ENCODE measurements around the gene PSTPIP1. TPM values are rescaled to one million over a fixed set of nuclear protein-coding genes. Genes with fewer than 3 reads are reported as not detected.

PSTPIP1 gene
- total RNA-seq, 2 donors from 2014 or later = 161 to 167 TPM

DNA sequence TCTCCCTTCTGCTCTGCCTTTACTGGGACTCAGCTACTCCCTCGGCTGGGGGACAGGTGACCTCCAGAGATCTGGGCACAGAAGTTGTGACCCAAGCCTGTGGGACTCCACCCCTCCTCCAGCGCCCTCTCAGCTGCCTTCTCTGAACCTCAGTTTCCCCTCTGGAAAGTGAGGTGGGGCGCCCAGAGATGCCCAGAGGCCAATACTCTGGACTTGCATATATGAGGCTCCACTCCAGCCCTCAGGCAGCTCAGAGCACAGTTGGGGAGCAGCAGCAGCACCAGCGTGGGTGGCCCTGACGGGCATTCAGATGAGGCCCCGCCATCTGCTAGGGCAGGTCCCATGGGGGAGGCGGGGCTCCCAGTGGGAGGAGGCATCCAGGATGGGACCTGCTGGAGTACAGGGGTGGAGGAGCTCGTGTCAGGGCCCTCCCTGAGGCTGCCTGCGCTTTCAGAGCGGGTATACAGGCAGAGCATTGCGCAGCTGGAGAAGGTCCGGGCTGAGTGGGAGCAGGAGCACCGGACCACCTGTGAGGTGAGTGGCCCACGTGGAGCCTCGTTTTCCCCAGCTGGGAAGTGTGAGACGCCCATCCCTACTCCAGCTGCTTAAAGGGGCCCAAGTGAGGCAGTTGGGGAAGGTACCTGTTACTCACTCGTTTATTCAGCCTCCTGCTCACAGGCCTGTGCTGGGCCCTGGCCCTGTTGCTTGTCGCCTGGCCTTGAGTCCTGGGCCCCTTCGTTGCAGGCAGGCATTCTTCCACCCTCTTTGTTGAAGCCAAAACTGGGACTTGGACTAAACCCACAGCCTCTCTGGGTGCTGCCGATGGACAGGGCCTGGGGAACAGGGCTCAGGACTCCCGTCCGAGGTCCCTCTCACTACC is 35.4 kb downstream of the PSTPIP1 start:
- DNase-seq (ENCODE audit: low spot score) = peak; percentile 56
- ATAC-seq = no peak
- Mint-ChIP-seq H3K27me3 (no peaks in the 10 kb centered on the region), H3K4me1 (ENCODE audit: low read depth in 2 of 2) (peaks cover 5 to 29% of the 10 kb centered on the region in 2 donors), H3K27ac (peak overlapping the region in 1 of 2 donors; percentile 47), H3K4me3 (no peak overlapping the region), H3K9me3 (no peaks in the 10 kb centered on the region), H3K36me3 (no peaks in the 10 kb centered on the region)

DNA sequence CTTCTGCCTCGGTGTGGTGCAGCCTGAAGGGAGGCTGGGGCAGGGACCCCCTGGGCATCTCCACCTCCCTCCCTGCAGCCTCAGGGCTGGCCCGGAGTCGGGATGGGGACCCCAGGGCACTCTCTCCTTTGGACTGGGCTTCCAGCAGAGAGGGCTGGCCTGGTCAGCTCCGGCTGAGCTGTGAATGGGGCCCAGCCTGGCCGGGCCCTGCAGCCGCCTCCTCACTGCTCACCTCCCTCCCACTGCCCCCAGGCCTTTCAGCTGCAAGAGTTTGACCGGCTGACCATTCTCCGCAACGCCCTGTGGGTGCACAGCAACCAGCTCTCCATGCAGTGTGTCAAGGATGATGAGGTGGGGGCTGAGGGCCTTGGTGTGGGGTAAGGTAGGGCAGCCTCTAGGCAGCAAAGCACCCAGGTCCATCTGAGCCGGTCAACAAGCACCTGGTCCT is 36.0 kb downstream of the PSTPIP1 start:
- no peak for ATAC-seq

DNA sequence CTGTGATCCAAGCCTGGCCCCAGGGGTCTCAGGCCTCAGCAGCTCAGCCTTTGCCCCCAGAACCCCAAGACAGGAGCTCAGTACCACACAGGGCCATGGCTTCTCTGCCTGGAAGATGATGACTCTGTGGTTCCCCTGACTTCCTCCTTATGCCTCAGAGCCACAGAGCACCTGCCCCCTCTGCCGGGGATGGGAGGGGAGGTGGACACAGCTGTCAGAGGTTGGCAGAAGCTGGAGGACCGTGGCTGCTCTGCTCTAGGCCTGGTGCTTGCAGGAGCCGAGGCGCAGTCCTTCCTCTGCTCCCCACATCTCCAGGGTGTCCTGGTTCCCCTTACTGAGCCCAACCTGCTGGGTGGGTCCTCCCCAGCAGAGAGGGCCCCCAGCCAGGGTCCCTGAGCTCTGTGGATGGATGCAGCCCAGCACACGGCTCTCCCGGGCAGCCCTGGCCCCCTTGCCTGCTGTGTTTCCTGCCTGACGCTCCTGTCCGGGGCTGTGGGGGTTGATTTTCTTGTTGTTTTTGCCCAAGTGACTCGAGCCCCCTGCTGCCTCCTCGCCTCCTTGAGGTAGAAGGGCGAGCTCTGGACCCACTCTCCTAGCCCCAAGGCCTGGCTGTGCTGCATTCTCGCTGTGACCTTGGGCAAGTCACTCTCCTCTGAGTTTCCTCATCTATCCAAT is 36.6 kb downstream of the PSTPIP1 start:
- no peaks in the 10 kb centered on the region for H3K27me3 Mint-ChIP-seq
- DNase-seq (ENCODE audit: low spot score) (peak; percentile 59), ATAC-seq (peak; percentile 46 to 50)
- peak overlapping the region; percentile 35 to 37 for H3K27ac Mint-ChIP-seq
- H3K4me1 Mint-ChIP-seq (ENCODE audit: low read depth in 2 of 2) = peaks cover 0 to 29% of the 10 kb centered on the region in 2 donors
- no peaks in the 10 kb centered on the region for H3K36me3 Mint-ChIP-seq
- no peaks in the 10 kb centered on the region for H3K9me3 Mint-ChIP-seq
- H3K4me3 Mint-ChIP-seq = no peak overlapping the region

More for the DNA sequence above, 36.0 kb downstream of the PSTPIP1 start:
- Mint-ChIP-seq H3K4me3 (no peak overlapping the region), H3K36me3 (no peaks in the 10 kb centered on the region), H3K27ac (peak overlapping the region in 1 of 2 donors; percentile 37), H3K27me3 (no peaks in the 10 kb centered on the region), H3K9me3 (no peaks in the 10 kb centered on the region), H3K4me1 (ENCODE audit: low read depth in 2 of 2) (peaks cover 3 to 26% of the 10 kb centered on the region in 2 donors)
- no peak for DNase-seq (ENCODE audit: low spot score)

DNA sequence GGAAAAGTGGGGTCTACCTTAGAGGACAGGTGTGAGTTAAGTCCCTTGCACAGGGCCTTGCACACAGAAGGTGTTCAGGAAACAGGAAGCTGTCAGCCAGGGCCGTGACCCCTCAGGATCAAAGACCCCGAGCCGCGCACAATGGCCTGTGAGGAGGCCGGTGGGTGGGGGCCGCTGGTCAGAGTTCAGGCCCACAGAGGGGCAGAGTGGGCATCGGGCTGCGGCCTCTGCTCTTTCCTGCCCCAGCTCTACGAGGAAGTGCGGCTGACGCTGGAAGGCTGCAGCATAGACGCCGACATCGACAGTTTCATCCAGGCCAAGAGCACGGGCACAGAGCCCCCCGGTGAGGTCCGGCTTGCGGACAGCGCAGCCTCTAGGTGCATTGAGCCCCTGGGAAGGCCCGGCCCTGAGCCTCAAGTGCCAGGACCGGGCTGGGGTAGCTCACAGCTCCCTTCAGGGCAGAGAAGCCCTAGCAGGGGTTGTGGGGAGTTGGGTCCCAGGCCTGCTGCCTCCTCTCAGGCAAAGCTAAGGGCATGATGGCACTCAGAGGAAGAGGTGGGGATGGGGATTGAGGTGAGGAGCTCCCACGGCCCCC is 37.2 kb downstream of the PSTPIP1 start:
- ATAC-seq = no peak
- H3K4me3 Mint-ChIP-seq = no peak overlapping the region
- H3K27ac Mint-ChIP-seq = peak overlapping the region in 1 of 2 donors; percentile 35
- peaks cover 0 to 24% of the 10 kb centered on the region in 2 donors for H3K4me1 Mint-ChIP-seq (ENCODE audit: low read depth in 2 of 2)
- peak; percentile 54 for DNase-seq (ENCODE audit: low spot score)
- H3K27me3 Mint-ChIP-seq = no peaks in the 10 kb centered on the region
- H3K36me3 Mint-ChIP-seq = no peaks in the 10 kb centered on the region
- H3K9me3 Mint-ChIP-seq = no peaks in the 10 kb centered on the region

DNA sequence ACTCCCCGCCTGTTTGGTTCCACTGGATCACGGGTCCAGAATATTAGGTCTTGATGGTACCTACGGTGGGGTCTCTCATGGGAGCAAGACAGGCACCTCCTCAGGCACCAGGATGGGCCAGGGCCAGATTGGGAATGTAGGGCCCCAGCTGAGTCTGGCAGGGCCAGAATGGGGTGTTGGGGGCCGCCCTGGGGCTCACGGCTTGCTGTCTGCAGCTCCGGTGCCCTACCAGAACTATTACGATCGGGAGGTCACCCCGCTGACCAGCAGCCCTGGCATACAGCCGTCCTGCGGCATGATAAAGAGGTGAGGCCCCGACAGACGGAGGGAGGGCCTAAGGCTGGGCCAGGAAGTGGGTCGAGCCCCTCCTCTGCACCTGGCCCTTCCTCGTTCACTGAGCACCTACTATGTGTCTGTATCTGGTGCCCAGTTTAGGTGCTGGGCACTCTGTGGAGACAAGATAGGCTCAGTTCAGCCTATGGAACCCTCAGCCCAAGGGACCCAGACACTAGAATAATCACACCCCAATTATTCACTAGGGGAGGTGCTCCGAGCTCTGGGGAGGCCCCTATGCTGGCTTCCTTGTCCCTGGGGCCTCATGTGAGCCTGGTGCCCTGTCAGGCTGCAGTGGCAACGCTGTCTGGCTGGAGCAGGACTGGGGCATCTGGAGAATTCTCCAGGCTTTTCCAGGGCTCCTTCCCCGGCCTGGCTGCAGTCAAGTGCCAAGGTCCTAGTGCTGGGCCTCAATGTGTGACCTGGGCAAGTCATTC is 37.9 kb downstream of the PSTPIP1 start:
- no peak overlapping the region for H3K27ac Mint-ChIP-seq
- no peaks in the 10 kb centered on the region for H3K9me3 Mint-ChIP-seq
- H3K27me3 Mint-ChIP-seq = no peaks in the 10 kb centered on the region
- H3K36me3 Mint-ChIP-seq = no peaks in the 10 kb centered on the region
- H3K4me3 Mint-ChIP-seq = no peak overlapping the region
- DNase-seq (ENCODE audit: low spot score) (peak; percentile 47), ATAC-seq (no peak)
- H3K4me1 Mint-ChIP-seq (ENCODE audit: low read depth in 2 of 2) = peaks cover 0 to 22% of the 10 kb centered on the region in 2 donors

DNA sequence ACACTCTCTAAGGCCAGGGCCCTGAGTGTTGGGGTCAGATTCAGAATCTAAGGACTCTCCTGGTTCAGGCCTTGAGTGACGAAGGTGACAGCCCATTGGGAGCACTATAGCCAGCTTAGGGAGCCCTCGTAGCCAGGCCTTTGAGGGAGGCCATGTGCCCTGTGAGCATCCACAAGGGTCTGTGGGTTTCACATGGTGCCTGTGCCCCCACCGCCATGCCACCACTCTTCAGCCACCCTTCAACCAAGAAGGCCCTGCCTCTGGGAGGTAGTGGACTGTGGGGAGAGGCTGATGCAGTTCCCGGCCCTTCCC is 38.4 kb downstream of the PSTPIP1 start:
- H3K4me1 Mint-ChIP-seq (ENCODE audit: low read depth in 2 of 2) = peaks cover 1 to 23% of the 10 kb centered on the region in 2 donors
- no peaks in the 10 kb centered on the region for H3K9me3 Mint-ChIP-seq
- H3K36me3 Mint-ChIP-seq = no peaks in the 10 kb centered on the region
- peak; percentile 52 for DNase-seq (ENCODE audit: low spot score)
- H3K27me3 Mint-ChIP-seq = no peaks in the 10 kb centered on the region
- H3K27ac Mint-ChIP-seq = peak overlapping the region; percentile 61 to 72
- ATAC-seq = no peak
- no peak overlapping the region for H3K4me3 Mint-ChIP-seq

DNA sequence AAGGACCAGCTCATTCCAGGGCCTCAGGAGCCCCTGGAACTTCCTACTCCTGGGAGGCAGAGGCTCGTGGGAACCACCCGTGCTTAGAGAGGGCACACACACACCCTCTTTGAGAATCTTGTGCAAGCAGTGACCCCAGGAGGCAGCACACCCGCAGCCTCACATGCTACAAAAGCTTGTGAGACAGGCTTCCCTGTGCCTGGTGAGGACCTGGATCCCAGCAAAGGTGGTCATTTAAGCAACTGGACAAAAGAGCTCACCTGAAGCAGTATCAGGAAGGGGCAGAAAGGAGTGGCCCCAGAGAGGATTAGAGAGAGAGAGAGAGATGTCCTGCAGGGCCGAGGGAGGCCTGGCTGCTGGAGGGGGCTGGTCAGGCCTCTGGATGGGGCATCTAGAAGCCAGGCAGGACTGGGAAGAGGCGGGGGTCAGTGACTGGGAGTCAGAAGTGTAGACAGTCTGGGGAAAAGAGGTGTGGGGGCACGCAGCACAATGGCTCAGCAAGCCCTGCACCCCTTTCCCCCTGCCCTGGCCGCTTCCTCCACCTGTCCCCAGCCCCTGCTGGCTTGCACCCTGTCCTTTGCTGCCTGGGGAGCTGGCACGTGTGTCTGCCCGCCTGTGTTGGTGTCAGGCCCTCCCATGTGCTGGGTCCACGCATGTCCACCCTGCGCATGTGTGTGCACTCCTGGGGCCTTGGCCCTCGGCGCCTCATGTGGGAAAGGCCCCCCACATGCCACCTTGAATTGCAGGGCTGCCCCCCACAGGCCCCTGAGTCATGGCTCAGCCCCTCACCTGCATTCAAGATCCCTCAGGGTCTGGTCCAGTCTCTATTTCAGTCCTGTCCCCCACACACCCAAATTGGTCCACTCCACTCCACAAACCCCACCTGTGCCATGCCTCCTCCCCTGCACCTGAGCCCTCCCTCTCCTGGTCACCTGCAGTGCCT is 39.1 kb downstream of the PSTPIP1 start:
- DNase-seq (ENCODE audit: low spot score) (peak; percentile 51), ATAC-seq (no peak)
- H3K36me3 Mint-ChIP-seq = no peaks in the 10 kb centered on the region
- H3K27me3 Mint-ChIP-seq = no peaks in the 10 kb centered on the region
- peak overlapping the region; percentile 61 to 72 for H3K27ac Mint-ChIP-seq
- no peak overlapping the region for H3K4me3 Mint-ChIP-seq
- H3K4me1 Mint-ChIP-seq (ENCODE audit: low read depth in 2 of 2) = peaks cover 5 to 24% of the 10 kb centered on the region in 2 donors
- no peaks in the 10 kb centered on the region for H3K9me3 Mint-ChIP-seq

GRCh38 chr15:77034695-77035489 is 40.0 kb downstream of the PSTPIP1 start:
- H3K4me1 Mint-ChIP-seq (ENCODE audit: low read depth in 2 of 2) = peaks cover 5 to 21% of the 10 kb centered on the region in 2 donors
- H3K27ac Mint-ChIP-seq = peak overlapping the region; percentile 61 to 85
- no peaks in the 10 kb centered on the region for H3K9me3 Mint-ChIP-seq
- ATAC-seq = peak in 1 of 2 donors; percentile 22
- H3K4me3 Mint-ChIP-seq = no peak overlapping the region
- H3K36me3 Mint-ChIP-seq = no peaks in the 10 kb centered on the region
- no peaks in the 10 kb centered on the region for H3K27me3 Mint-ChIP-seq
- no peak for DNase-seq (ENCODE audit: low spot score)

- DNase-seq (ENCODE audit: low spot score) = no peak
- H3K4me3 Mint-ChIP-seq = no peak overlapping the region
- H3K27ac Mint-ChIP-seq = peak overlapping the region in 1 of 2 donors; percentile 85
- no peaks in the 10 kb centered on the region for H3K36me3 Mint-ChIP-seq
- peaks cover 7 to 23% of the 10 kb centered on the region in 2 donors for H3K4me1 Mint-ChIP-seq (ENCODE audit: low read depth in 2 of 2)
- no peak for ATAC-seq
- no peaks in the 10 kb centered on the region for H3K27me3 Mint-ChIP-seq
- H3K9me3 Mint-ChIP-seq = no peaks in the 10 kb centered on the region
Observed at GRCh38 chr15:77035584-77035983, 40.7 kb downstream of the PSTPIP1 start.

DNA sequence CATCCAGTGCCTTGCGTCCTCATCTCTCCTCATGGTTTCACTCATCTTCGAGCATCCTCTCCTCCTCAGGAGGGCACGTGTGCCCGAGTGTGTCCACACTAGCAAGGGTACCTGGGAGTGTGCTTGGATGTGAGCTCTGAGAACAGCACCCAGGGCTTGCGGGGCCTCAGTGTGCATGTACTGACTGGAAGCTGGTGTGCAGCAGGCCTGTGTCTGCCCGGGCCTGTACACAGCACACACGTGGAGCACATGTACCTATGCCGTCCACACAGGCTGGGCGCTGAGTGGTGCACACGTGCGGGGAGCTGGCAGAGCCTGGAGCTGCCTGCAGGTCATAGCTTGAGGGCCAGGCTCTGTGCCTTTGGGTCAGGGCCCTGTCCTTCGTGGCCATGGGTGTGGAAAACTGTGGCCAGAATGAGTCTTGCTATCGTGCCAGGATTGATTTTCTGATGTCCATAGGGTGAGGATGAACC is 41.1 kb downstream of the PSTPIP1 start:
- Mint-ChIP-seq H3K27me3 (no peaks in the 10 kb centered on the region), H3K4me3 (no peak overlapping the region), H3K27ac (peak overlapping the region; percentile 66 to 85), H3K4me1 (ENCODE audit: low read depth in 2 of 2) (peaks cover 12 to 28% of the 10 kb centered on the region in 2 donors), H3K9me3 (no peaks in the 10 kb centered on the region), H3K36me3 (no peaks in the 10 kb centered on the region)
- ATAC-seq (no peak), DNase-seq (ENCODE audit: low spot score) (no peak)

DNA sequence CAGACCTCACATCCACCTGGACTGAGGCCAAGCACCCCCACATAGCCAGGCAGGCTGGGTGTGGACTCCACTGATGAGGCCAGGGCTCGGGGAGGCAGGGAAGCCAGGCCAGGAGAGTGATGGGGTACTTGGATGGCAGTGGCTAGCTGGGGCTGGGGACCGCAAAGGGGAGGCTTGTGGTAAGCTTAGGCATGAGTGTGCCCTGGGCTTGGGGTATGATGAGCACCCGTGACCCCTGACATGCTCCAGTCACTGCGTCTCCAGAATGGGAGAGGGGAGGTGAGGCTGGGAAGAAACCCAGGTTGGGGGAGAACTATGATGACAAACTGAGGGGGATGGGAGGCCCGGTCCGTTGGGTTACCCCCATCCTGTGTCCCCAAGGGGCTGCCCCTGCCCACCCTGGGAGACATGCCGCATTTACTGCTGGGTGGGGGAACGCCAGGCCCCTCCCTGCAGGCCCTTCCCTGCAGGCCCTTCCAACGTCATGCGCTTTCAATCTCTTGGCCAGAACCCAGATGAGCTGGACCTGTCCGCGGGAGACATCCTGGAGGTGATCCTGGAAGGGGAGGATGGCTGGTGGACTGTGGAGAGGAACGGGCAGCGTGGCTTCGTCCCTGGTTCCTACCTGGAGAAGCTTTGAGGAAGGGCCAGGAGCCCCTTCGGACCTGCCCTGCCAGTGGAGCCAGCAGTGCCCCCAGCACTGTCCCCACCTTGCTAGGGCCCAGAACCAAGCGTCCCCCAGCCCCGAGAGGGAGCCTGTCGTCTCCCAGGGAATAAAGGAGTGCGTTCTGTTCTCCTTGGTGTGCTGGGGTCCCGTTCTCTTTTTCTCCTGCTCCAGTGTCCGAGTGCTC is 41.8 kb downstream of the PSTPIP1 start:
- DNase-seq (ENCODE audit: low spot score) = no peak
- Mint-ChIP-seq H3K27ac (peak overlapping the region; percentile 77 to 85), H3K9me3 (no peaks in the 10 kb centered on the region), H3K4me1 (ENCODE audit: low read depth in 2 of 2) (peaks cover 15 to 31% of the 10 kb centered on the region in 2 donors), H3K4me3 (no peak overlapping the region), H3K27me3 (no peaks in the 10 kb centered on the region), H3K36me3 (no peaks in the 10 kb centered on the region)
- ATAC-seq = no peak

All from natural killer cell treated with Interleukin-12 subunit alpha and Interleukin-12 subunit beta and Interleukin-15 and Interleukin-18, amount 100 ng/mL, for 72 hours (primary cell).